ENCODE measurements around the gene EXOSC3. TPM values are rescaled to one million over a fixed set of nuclear protein-coding genes. Genes with fewer than 3 reads are reported as not detected.
"Not testable (repeated sequence)": the region's sequence is repeated elsewhere in the genome, so short reads cannot be mapped to it uniquely, and the experiment has no call there.

Gene EXOSC3
- total RNA-seq, 4 donors from 2014 or later: 2.6 to 46.2 (median 14.7) TPM

DNA sequence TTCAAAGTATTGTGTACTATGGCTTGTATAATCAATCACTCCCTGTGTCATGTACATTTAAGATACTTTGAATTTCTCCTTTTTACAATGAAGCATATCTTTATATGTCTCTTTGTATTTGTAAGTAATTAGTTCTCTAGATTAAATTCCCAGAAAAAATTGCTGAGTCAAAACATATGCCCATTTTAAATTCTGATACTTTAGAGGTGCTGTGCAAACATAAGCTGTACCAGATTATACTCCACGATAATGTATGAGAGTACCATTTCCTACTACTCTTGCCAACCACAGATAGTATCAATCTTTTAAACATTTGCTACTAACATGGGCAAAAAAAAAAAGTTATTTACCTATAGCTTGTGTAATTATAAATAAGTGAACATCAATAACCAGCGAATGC lies 34.0 kb upstream of the EXOSC3 start:
- no peak for DNase-seq
- H3K9me3 ChIP-seq: no peaks in the 10 kb centered on the region
- no peaks in the 10 kb centered on the region for H3K27me3 ChIP-seq
- intact Hi-C loops (cut with DNase I; ENCODE audit: low total_unique reads): no loop called here
- TF ChIP-seq POLR2AphosphoS5 (IDR thresholded peaks at IDR 0.05): no peak
- TF ChIP-seq, protein P1, sequence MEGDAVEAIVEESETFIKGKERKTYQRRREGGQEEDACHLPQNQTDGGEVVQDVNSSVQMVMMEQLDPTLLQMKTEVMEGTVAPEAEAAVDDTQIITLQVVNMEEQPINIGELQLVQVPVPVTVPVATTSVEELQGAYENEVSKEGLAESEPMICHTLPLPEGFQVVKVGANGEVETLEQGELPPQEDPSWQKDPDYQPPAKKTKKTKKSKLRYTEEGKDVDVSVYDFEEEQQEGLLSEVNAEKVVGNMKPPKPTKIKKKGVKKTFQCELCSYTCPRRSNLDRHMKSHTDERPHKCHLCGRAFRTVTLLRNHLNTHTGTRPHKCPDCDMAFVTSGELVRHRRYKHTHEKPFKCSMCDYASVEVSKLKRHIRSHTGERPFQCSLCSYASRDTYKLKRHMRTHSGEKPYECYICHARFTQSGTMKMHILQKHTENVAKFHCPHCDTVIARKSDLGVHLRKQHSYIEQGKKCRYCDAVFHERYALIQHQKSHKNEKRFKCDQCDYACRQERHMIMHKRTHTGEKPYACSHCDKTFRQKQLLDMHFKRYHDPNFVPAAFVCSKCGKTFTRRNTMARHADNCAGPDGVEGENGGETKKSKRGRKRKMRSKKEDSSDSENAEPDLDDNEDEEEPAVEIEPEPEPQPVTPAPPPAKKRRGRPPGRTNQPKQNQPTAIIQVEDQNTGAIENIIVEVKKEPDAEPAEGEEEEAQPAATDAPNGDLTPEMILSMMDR (IDR thresholded peaks at IDR 0.05): no peak
- TF ChIP-seq POLR2A (IDR thresholded peaks at IDR 0.05): no peak
- no peak for TF ChIP-seq EP300 (IDR thresholded peaks at IDR 0.05; ENCODE audit: low read depth)
- WGBS, 2 donors (ENCODE audit: low coverage in 1 of 2): 77 to 78% methylated on average over 2 of the region's 2 CpGs
- no peak overlapping the region for H3K4me3 ChIP-seq
- no peak overlapping the region for H3K27ac ChIP-seq
- no peaks in the 10 kb centered on the region for H3K4me1 ChIP-seq
- in situ Hi-C loops (cut with MboI; ENCODE audit: low pct_ligation_motif_present in 1 of 4, low pct_unique_long_range_greater_than_20kb in 1 of 4, low sequenced_read_pairs in 3 of 4): no loop called here
- H3K36me3 ChIP-seq: peaks cover 0 to 18% (median 1%) of the 10 kb centered on the region in 4 donors

DNA sequence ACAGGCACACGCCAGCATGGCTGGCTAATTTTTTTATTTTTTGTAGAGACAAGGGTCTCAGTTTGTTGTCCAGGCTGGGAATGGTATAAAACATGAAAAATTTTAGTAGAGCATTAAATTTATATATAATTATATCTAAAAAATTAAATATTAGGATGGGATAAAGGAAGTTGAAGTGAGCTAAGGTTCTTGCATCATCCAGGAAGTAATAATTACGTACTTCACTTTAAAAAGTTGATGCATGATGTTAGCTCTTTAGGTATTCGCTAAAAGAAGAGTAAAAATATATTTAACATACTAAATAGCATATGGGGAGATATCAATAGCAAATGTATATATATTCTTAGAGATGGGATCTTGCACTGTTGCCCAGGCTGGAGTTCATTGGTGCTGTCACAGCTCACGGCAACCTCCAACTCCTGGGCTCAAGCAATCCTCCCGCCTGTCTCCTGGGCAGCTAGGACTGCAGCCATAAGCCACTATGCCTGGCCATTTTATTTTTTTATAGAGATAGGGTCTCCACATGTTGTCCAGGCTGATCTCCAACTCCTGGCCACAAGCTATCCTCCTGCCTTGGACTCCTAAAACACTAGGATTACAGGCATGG lies 28.0 kb upstream of the EXOSC3 start:
- H3K36me3 ChIP-seq: no peaks in the 10 kb centered on the region
- no peak for DNase-seq
- no peaks in the 10 kb centered on the region for H3K4me1 ChIP-seq
- TF ChIP-seq POLR2AphosphoS5 (IDR thresholded peaks at IDR 0.05) (no peak), EP300 (IDR thresholded peaks at IDR 0.05; ENCODE audit: low read depth) (no peak), POLR2A (IDR thresholded peaks at IDR 0.05) (no peak)
- TF ChIP-seq, protein P1 (IDR thresholded peaks at IDR 0.05): no peak
- H3K27ac ChIP-seq: no peak overlapping the region
- H3K9me3 ChIP-seq: no peaks in the 10 kb centered on the region
- H3K4me3 ChIP-seq: no peak overlapping the region
- WGBS, 2 donors (ENCODE audit: low coverage in 1 of 2): 94 to 97% methylated on average over 5 of the region's 5 CpGs
- no peaks in the 10 kb centered on the region for H3K27me3 ChIP-seq
- intact Hi-C loops (cut with DNase I; ENCODE audit: low total_unique reads) (no loop called here), in situ Hi-C loops (cut with MboI; ENCODE audit: low pct_ligation_motif_present in 1 of 4, low pct_unique_long_range_greater_than_20kb in 1 of 4, low sequenced_read_pairs in 3 of 4) (no loop called here)

DNA sequence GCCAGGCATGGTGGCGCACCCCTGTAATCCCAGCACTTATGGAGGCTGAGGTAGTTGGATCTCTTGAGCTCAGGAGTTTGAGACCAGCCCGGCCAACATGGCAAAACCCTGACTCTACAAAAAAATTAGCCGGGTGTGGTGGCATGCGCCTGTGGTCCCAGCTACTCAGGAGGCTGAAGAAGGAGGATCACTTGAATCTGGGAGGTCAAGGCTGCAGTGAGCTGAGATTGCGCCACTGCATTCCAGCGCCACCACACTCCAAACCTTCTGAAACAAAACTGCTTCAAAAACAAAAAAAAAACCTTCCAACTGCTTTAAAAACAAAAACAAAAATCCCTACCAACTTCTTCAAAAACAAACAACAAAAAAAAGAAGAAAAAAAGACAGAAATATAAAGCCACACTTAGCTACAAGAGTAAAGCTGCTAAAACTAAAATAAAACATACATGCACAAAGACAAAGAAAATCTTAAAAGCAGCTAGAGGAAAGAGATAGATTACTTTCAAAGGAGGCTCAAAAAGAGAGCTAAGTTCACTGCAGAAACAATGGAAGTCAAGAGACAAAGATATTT lies 27.1 kb upstream of the EXOSC3 start:
- Histone ChIP-seq H3K9me3 (no peaks in the 10 kb centered on the region), H3K27ac (no peak overlapping the region), H3K4me3 (no peak overlapping the region), H3K4me1 (no peaks in the 10 kb centered on the region), H3K36me3 (no peaks in the 10 kb centered on the region), H3K27me3 (no peaks in the 10 kb centered on the region)
- TF ChIP-seq EP300 (IDR thresholded peaks at IDR 0.05; ENCODE audit: low read depth) (no peak), POLR2A (IDR thresholded peaks at IDR 0.05) (no peak), POLR2AphosphoS5 (IDR thresholded peaks at IDR 0.05) (no peak)
- TF ChIP-seq, protein P1 (IDR thresholded peaks at IDR 0.05): no peak
- DNase-seq: no peak
- in situ Hi-C loops (cut with MboI; ENCODE audit: low pct_ligation_motif_present in 1 of 4, low pct_unique_long_range_greater_than_20kb in 1 of 4, low sequenced_read_pairs in 3 of 4): no loop called here
- WGBS, 2 donors (ENCODE audit: low coverage in 1 of 2): 95 to 100% methylated on average over 2 to 6 of the region's 6 CpGs
- intact Hi-C loops (cut with DNase I; ENCODE audit: low total_unique reads): no loop called here

DNA sequence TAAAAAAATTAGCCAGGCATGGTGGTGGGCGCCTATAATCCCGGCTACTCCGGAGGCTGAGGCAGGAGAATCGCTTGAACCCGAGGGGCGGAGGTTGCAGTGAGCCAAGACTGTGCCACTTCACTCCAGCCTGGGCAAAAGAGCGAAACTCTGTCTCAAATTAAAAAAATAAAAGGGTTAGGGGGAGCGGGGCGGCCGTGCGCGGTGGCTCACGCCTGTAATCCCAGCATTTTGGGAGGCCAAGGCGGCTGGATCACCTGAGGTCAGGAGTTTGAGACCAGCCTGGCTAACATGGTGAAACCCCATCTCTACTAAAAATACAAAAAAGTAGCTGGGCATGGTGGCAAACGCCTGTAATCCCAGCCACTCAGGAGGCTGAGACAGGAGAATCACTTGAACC lies 24.8 kb upstream of the EXOSC3 start:
- WGBS, 2 donors (ENCODE audit: low coverage in 1 of 2): 91 to 100% methylated on average over 8 to 15 of the region's 15 CpGs
- in situ Hi-C loops (cut with MboI; ENCODE audit: low pct_ligation_motif_present in 1 of 4, low pct_unique_long_range_greater_than_20kb in 1 of 4, low sequenced_read_pairs in 3 of 4): not testable (repeated sequence)

DNA sequence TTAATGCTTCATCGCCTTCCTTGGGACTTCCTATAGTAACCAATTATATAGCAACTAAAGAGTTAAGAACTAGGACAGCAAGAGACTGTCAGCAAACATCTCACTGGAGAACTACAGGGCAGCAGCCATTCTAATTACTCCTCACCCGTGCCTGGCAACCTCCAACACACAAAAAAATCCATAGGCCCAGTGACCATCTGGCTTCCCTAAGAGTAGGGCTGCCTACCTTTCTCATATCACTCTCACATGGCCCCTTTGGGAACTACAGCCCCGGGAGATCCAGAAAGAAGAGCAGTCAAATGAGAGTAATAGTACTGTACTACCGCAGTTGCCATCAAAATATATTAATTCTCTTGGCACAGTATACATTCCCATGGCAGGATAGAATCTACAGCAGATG lies 21.4 kb upstream of the EXOSC3 start:
- WGBS, 2 donors (ENCODE audit: low coverage in 1 of 2): 47 to 64% methylated on average over 3 to 4 of the region's 4 CpGs
- H3K4me3 ChIP-seq: no peak overlapping the region
- no peak overlapping the region for H3K27ac ChIP-seq
- TF ChIP-seq POLR2AphosphoS5 (IDR thresholded peaks at IDR 0.05) (no peak), POLR2A (IDR thresholded peaks at IDR 0.05) (no peak), EP300 (IDR thresholded peaks at IDR 0.05; ENCODE audit: low read depth) (no peak)
- TF ChIP-seq, protein P1 (IDR thresholded peaks at IDR 0.05): no peak
- DNase-seq: no peak
- H3K9me3 ChIP-seq: no peaks in the 10 kb centered on the region
- H3K4me1 ChIP-seq: peaks cover 12 to 31% (median 16%) of the 10 kb centered on the region in 4 donors
- H3K27me3 ChIP-seq: no peaks in the 10 kb centered on the region
- in situ Hi-C loops (cut with MboI; ENCODE audit: low pct_ligation_motif_present in 1 of 4, low pct_unique_long_range_greater_than_20kb in 1 of 4, low sequenced_read_pairs in 3 of 4): no loop called here
- H3K36me3 ChIP-seq: no peaks in the 10 kb centered on the region
- intact Hi-C loops (cut with DNase I; ENCODE audit: low total_unique reads): no loop called here

More for the DNA sequence above, 24.8 kb upstream of the EXOSC3 start:
- H3K4me1 ChIP-seq; DNase-seq; H3K27me3 ChIP-seq; H3K36me3 ChIP-seq; H3K9me3 ChIP-seq; H3K27ac ChIP-seq; H3K4me3 ChIP-seq; intact Hi-C loops (cut with DNase I; ENCODE audit: low total_unique reads): not testable (repeated sequence)

Data from transverse colon (tissue), 4 donors.